OCI-LY7 (cell line): ENCODE measurements around the gene PFDN4. TPM values are rescaled to one million over a fixed set of nuclear protein-coding genes. Genes with fewer than 3 reads are reported as not detected.

Source experiments
- BruUV-seq: library from RNA; stranded (reverse); fragments of 400-500 nt; replicated peaks from 2 replicates; lab custom pipeline; 2021; lab: Mats Ljungman, UMichigan
- CTCF ChIA-PET: fragments of 300-600 bp; sonication (Branson Sonifier 250); formaldehyde crosslinking; loops from one replicate; lab custom pipeline; 2022; ENCODE audit warnings: antibody characterized with exemption; ENCODE audit not compliant: unreplicated experiment; lab: Charles Lee
- POLR2A ChIA-PET: fragments of 300-600 bp; sonication (Branson Sonifier 250); formaldehyde crosslinking; loops from one replicate; lab custom pipeline; 2022; ENCODE audit warnings: antibody characterized with exemption; lab: Charles Lee
- DNase-seq: peaks from one replicate; pipeline ENCODE4 v3.0.0-alpha.2; 2015; ENCODE audit warnings: low spot score
- H2AFZ ChIP-seq: fragments of 200-600 bp; sonication (generic), shearing (Covaris generic); 2 replicates; pipeline ENCODE4 v1.6.1; 2014; ENCODE audit warnings: mild to moderate bottlenecking, antibody characterized with exemption, low read length, moderate library complexity
- H3K27ac ChIP-seq: fragments of 200-600 bp; sonication (generic); 2 replicates; pipeline ENCODE4 v1.5.1; 2014; ENCODE audit warnings: mixed run types, low read depth, mild to moderate bottlenecking, moderate library complexity, low read length, inconsistent platforms; ENCODE audit not compliant: poor library complexity, severe bottlenecking
- H3K36me3 ChIP-seq: fragments of 200-600 bp; sonication (generic); 2 replicates; pipeline ENCODE4 v1.6.1; 2014; ENCODE audit warnings: mild to moderate bottlenecking, antibody characterized with exemption, low read length, moderate library complexity, mixed read lengths; ENCODE audit not compliant: insufficient read depth
- H3K4me1 ChIP-seq: fragments of 200-600 bp; sonication (generic); 2 replicates; pipeline ENCODE4 v1.5.1; 2014; ENCODE audit warnings: mild to moderate bottlenecking, low read length; ENCODE audit not compliant: insufficient read depth, poor library complexity, severe bottlenecking
- H3K4me2 ChIP-seq: fragments of 200-600 bp; sonication (generic); 2 replicates; pipeline ENCODE4 v1.6.1; 2014; ENCODE audit warnings: mild to moderate bottlenecking, low read length
- H3K4me3 ChIP-seq: fragments of 200-600 bp; sonication (generic); 2 replicates; pipeline ENCODE4 v1.5.1; 2014; ENCODE audit warnings: mild to moderate bottlenecking, low read depth, low read length; ENCODE audit not compliant: poor library complexity, severe bottlenecking
- H3K79me2 ChIP-seq: fragments of 200-600 bp; sonication (generic); 2 replicates; pipeline ENCODE4 v1.6.1; 2016; ENCODE audit warnings: low read depth, mild to moderate bottlenecking, low read length, moderate library complexity, mixed read lengths; ENCODE audit not compliant: insufficient read depth
- H3K9me2 ChIP-seq: fragments of 200-600 bp; sonication (generic); 2 replicates; pipeline ENCODE4 v1.6.1; 2016; ENCODE audit warnings: mild to moderate bottlenecking, low read length, mixed read lengths; ENCODE audit not compliant: insufficient read depth
- H3K9me3 ChIP-seq: fragments of 200-600 bp; sonication (generic); 2 replicates; pipeline ENCODE4 v1.6.1; 2014; ENCODE audit warnings: mild to moderate bottlenecking, mixed run types, low read length, mixed read lengths
- H4K20me1 ChIP-seq: fragments of 200-600 bp; sonication (generic); 2 replicates; pipeline ENCODE4 v1.6.1; 2014; ENCODE audit warnings: mild to moderate bottlenecking, antibody characterized with exemption, low read length, moderate library complexity, mixed read lengths; ENCODE audit not compliant: insufficient read depth
- EZH2phosphoT487 ChIP-seq: fragments of 200-600 bp; sonication (generic); IDR thresholded peaks from 2 replicates; pipeline ENCODE4 v1.6.1; 2018; ENCODE audit warnings: low read depth, borderline replicate concordance, mild to moderate bottlenecking, mixed run types, antibody characterized with exemption, low read length, moderate library complexity, mixed read lengths
- intact Hi-C: fragments of 100-400 bp; cut with micrococcal nuclease; formaldehyde crosslinking; loops from one replicate; pipeline ENCODE4 v1.10.0; 2022; ENCODE audit not compliant: unreplicated experiment
- total RNA-seq, 2 experiments: library from RNA; depleted of rRNA in 1 of 2; stranded (reverse); fragments of >200 nt in 1 of 2; shearing (Covaris generic) in 1 of 2; gene quantifications; 2 replicates each; pipeline ENCODE4 v1.2.3, GENCODE V29; 2014 to 2022
- TF ChIP-seq, protein P1 (sequence below): fragments of 200-600 bp; sonication (generic); conservative IDR thresholded peaks from 2 replicates; pipeline ENCODE4 v1.5.1; 2014; ENCODE audit warnings: mild to moderate bottlenecking, antibody characterized with exemption, low read length, moderate library complexity, mixed read lengths

PFDN4 gene
- total RNA-seq, 2 experiments from 2014 or later = 29.7 to 40.7 TPM

DNA sequence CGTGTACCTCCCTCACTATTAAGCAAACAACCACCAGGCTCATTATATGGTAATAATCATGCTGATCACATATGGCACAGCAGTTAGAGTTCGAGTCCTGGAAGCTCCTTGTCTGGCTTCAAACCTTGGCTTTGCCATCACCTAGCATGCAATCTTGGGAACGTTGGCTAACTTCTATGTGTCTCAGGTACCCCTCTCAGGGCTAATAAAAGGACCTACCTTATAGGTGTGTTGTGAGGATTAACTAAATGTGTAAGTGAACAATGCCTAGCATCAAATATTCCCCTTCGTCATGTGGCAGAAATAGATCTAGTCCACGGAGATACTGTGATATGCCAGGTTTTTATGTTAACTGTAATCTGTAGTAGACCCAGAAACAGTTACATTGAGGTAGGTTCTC, 44.5 kb upstream of the PFDN4 start:
- Histone ChIP-seq H3K36me3 (no peaks in the 10 kb centered on the region), H3K9me2 (no peaks in the 10 kb centered on the region), H3K4me3 (no peak overlapping the region), H3K4me2 (no peak overlapping the region), H4K20me1 (no peaks in the 10 kb centered on the region), H3K79me2 (no peaks in the 10 kb centered on the region), H3K9me3 (no peaks in the 10 kb centered on the region), H2AFZ (no peak overlapping the region), H3K4me1 (no peaks in the 10 kb centered on the region), H3K27ac (no peak overlapping the region)
- ChIA-PET CTCF (no interaction called here), POLR2A (no interaction called here)
- BruUV-seq = no TSS peak
- DNase-seq = no peak
- TF ChIP-seq EZH2phosphoT487 = no peak
- TF ChIP-seq, protein P1, sequence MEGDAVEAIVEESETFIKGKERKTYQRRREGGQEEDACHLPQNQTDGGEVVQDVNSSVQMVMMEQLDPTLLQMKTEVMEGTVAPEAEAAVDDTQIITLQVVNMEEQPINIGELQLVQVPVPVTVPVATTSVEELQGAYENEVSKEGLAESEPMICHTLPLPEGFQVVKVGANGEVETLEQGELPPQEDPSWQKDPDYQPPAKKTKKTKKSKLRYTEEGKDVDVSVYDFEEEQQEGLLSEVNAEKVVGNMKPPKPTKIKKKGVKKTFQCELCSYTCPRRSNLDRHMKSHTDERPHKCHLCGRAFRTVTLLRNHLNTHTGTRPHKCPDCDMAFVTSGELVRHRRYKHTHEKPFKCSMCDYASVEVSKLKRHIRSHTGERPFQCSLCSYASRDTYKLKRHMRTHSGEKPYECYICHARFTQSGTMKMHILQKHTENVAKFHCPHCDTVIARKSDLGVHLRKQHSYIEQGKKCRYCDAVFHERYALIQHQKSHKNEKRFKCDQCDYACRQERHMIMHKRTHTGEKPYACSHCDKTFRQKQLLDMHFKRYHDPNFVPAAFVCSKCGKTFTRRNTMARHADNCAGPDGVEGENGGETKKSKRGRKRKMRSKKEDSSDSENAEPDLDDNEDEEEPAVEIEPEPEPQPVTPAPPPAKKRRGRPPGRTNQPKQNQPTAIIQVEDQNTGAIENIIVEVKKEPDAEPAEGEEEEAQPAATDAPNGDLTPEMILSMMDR = no peak
- intact Hi-C loops = no loop called here

DNA sequence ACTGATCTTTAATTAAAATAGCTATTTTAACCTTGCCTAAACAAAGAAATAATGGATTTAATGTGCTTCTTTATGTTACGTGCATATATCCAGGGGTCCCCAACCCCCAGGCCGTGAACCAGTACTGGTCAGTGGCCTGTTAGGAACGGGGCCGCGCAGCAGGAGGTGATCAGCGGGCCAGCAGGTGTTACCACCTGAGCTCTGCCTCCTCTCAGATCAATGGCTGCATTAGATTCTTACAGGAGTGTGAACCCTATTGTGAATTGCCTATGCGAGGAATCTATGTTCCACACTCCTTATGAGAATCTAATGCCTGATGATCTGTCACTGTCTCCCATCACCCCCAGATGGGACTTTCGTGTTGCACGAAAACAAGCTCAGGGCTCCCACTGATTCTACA, 42.9 kb upstream of the PFDN4 start:
- Histone ChIP-seq H3K36me3 (no peaks in the 10 kb centered on the region), H3K9me3 (no peaks in the 10 kb centered on the region), H3K79me2 (no peaks in the 10 kb centered on the region), H3K9me2 (no peaks in the 10 kb centered on the region), H3K27ac (no peak overlapping the region), H3K4me3 (no peak overlapping the region), H2AFZ (no peak overlapping the region), H4K20me1 (no peaks in the 10 kb centered on the region), H3K4me1 (no peaks in the 10 kb centered on the region), H3K4me2 (no peak overlapping the region)
- TF ChIP-seq, protein P1 = no peak
- TF ChIP-seq EZH2phosphoT487 = no peak
- ChIA-PET CTCF (no interaction called here), POLR2A (interaction anchor here (0.8 kb wide), 1 partner anchor 28 kb away, joined by 3 read pairs; no protein-coding TSS in a partner anchor)
- intact Hi-C loops = no loop called here
- DNase-seq = no peak
- no TSS peak for BruUV-seq

DNA sequence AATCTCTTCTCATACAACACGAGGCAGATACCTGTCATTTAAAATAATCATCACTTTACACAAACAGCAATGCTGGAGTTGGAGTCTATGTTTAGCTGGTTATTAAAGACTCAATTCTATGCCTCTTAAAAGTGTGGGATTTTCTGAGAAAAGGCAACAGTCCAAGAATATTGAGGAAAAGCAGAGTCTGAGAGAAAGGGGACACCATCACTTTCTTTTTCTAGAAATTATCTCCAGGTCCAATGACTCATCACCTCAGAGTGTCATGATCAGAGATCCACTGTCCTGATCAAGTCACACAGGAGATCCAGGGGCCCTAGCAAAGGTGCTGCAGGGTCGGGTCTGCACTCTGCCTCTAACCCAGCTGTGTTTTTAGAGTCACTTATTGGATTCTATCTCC, 42.1 kb upstream of the PFDN4 start:
- Histone ChIP-seq H3K4me3 (no peak overlapping the region), H2AFZ (no peak overlapping the region), H4K20me1 (no peaks in the 10 kb centered on the region), H3K36me3 (no peaks in the 10 kb centered on the region), H3K9me2 (no peaks in the 10 kb centered on the region), H3K79me2 (no peaks in the 10 kb centered on the region), H3K4me1 (no peaks in the 10 kb centered on the region), H3K27ac (no peak overlapping the region), H3K9me3 (no peaks in the 10 kb centered on the region), H3K4me2 (no peak overlapping the region)
- intact Hi-C loops = no loop called here
- ChIA-PET CTCF (no interaction called here), POLR2A (interaction anchor here (1.6 kb wide), 1 partner anchor 17 kb away, joined by 4 read pairs; no protein-coding TSS in a partner anchor)
- DNase-seq = no peak
- no TSS peak for BruUV-seq
- TF ChIP-seq, protein P1 = no peak
- no peak for TF ChIP-seq EZH2phosphoT487
